Limb (tissue), 2 donors: ENCODE results near the gene HLA-A.

Experiments
- DNase-seq, 2 donors: peaks; one replicate each; pipeline ENCODE4 v3.0.0-alpha.2; 2016; ENCODE audit errors: extremely low spot score in 2 of 2

Gene HLA-A

GRCh38 chr6:29986179-29986781 is 43.9 kb downstream of the HLA-A start:
- no peak for DNase-seq

DNA sequence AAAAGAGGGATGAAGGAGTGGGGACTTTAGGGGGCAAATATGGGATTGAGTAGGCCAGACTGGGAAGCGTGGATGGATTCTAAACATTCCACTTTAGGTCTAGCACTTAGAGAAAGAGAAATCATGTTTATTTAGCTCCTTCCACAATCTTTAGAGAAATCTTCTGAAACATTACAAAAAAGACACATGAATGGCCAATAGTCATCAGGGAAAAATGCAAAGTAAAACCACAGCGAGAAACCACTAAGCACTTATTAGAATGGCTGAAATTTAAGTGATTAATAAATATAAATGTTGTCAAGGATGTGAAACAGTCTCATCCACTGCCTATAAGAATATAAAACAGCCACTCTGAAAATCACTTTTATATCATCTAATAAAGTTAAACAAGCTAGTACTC is 46.9 kb downstream of the HLA-A start:
- DNase-seq = no peak

- no peak for DNase-seq
Measured at GRCh38 chr6:29990931-29991330, 48.6 kb downstream of the HLA-A start.

GRCh38 chr6:29992807-29993206 is 50.5 kb downstream of the HLA-A start:
- DNase-seq = no peak

GRCh38 chr6:29994826-29995225 is 52.5 kb downstream of the HLA-A start:
- DNase-seq = no peak

GRCh38 chr6:29995340-29995777 is 53.0 kb downstream of the HLA-A start:
- no peak for DNase-seq
